NCI-H1694 treated with DMSO at 0.1 percent for 48 hours (cell line): Measurements from ENCODE around the gene DYNC2LI1.

Experiments
- DNase-seq: peaks from one replicate; lab custom pipeline; 2025; lab: John Stamatoyannopoulos, UW

Gene DYNC2LI1

GRCh38 chr2:43846140-43846793 is 72.4 kb downstream of the DYNC2LI1 start:
- no peak for DNase-seq

- no peak for DNase-seq
Observed at GRCh38 chr2:43848214-43848613, 74.4 kb downstream of the DYNC2LI1 start.

DNA sequence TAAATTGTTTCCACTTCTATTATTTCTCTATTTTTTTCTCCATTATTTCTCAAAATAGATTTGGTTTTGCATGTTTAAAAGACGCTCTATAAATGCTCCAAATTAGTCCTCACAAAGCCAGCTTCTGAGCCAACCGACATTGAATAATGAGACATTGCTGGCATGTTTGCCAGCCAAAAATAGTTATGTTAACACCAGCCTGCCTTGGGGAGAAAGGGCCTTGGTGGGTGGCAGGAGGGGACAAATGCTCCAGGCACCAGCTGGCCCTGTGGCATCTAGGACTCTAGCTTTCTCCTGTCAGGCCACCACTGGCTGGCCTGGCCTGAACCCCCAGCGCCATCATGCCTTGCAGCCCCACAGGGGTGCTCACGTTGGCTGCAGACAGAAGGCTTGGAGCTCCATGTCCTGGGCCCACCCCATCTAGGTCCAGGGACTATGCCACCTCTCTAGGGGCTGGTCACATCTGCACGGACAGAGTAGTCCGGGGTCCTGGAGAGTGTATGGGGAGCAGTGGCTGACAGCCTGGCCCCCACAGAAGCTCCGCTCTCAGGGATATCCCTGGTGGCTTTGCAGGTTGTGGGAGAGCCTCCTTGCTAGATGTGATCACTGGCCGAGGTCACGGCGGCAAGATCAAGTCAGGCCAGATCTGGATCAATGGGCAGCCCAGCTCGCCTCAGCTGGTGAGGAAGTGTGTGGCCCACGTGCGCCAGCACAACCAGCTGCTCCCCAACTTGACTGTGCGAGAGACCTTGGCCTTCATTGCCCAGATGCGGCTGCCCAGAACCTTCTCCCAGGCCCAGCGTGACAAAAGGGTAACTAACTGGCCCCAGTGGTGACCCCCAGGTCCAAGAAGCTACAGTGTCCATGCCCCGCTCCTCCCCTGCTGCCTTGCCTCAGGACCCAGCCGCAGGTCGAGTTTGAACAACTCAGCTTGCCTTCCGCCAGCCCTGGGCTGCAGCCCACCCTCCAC is 77.5 kb downstream of the DYNC2LI1 start:
- DNase-seq = no peak

DNA sequence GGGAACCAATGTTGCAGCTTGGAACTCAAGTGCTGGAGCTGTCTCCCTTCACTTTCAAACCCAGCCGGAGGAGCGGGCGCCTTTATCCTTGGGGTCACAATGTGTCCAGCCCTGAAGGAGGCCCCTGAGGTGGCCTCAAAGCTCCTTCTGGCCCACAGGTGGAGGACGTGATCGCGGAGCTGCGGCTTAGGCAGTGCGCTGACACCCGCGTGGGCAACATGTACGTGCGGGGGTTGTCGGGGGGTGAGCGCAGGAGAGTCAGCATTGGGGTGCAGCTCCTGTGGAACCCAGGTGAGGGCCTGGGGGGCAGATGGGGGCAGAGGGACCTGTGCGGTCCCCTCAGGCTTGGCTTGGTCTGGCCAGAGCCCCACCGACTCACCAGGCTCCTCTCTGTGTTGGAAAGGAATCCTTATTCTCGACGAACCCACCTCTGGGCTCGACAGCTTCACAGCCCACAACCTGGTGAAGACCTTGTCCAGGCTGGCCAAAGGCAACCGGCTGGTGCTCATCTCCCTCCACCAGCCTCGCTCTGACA is 78.4 kb downstream of the DYNC2LI1 start:
- DNase-seq = no peak

DNA sequence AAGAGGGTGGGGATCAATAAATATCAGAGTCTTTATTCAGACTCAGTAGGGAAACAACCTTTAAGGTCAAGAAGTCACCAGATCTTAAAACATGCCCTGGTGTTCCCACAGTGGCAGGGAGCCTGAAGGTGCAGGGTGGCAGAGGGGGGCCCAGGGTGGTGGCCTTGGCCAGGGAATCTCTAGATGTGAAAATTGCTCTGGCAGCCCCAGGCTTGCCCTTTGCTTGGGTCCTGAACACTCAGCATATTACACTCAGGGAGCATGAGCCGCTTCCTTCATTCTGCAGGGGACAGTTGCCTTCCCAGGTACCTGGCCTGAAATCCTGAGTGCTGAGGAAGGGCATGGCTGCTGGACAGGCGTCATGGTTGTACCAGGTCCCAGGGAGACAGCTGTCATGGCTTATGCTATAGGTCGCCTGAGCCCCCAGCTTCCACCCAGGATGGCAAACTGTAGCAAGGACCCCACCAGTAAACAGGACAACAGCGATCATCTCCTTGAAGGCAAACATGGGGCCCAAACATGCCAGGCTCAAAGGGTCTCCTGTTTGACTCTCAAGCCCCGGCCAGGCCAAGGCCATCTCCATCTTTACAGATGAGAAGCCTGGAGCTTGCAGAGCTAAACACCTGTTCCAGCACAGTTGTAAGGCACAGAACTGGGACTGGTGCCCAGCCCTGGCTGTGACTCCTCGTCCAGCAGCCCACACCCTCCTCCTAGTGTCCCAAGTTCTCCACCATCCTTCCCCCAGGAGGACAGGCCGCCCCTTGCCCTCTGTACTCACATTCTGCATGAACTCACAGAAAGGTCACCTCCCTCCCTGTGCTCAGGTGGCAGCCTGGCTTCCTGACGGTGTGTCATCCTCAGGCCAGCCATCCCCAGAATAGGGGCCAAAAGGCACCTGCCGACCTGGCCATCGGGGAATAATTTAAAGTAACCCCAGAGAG is 79.6 kb downstream of the DYNC2LI1 start:
- DNase-seq = no peak

GRCh38 chr2:43854671-43855070 is 80.8 kb downstream of the DYNC2LI1 start:
- no peak for DNase-seq

DNA sequence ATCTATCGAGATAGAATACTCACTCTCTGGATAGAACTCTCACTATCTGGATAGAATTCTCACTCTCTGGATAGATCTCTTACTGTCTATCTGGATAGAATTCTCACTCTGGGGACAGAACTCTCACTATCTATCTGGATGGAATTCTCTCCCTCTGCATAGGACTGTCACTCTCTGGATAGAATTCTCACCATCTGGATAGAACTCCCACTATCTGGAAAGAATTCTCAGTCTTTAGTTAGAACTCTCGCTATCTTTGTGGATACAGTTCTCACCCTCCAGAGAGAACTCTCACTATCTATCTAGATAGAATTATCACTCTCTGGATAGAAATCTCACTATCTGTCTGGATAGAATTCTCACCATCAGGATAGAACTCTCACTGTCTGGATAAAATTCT is 81.5 kb downstream of the DYNC2LI1 start:
- no peak for DNase-seq
